Measurements from ENCODE around the gene POTEJ. TPM values are rescaled to one million over a fixed set of nuclear protein-coding genes. Genes with fewer than 3 reads are reported as not detected.
"Not testable (repeated sequence)": the region's sequence is repeated elsewhere in the genome, so short reads cannot be mapped to it uniquely, and the experiment has no call there.

The POTEJ gene
- not detected for total RNA-seq
- long read RNA-seq, result 0 reads

DNA sequence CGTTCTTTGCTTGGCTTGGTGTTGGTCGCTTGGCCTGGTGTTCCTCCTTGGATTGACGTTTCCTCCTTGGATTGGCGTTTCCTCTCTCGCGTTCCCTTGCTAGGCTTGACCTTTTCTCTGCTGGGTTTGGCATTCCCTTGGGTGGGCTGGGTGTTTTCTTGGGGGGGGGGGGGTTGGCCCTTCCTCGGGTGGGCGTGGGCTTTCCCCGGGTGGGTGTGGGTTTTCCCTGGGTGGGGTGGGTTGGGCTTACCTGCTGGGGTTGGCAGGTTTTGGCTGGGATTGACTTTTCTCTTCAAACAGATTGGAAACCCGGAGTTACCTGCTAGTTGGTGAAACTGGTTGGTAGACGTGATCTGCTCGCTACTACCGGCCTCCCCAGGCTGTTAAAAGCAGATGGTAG, at the start of gene POTEJ:
Gene POTEJ, plus strand, starts transcription at position 301 of the 400 bp plus-strand sequence. Its CDS starts 93 bp downstream, at position 394.
- H3K9me3 ChIP-seq; H3K36me3 ChIP-seq; intact Hi-C loops (cut with DNase I); H3K4me1 ChIP-seq; H3K27me3 ChIP-seq (ENCODE audit: low read depth); DNase-seq; ATAC-seq; H3K27ac ChIP-seq; H3K4me3 ChIP-seq: not testable (repeated sequence)

DNA sequence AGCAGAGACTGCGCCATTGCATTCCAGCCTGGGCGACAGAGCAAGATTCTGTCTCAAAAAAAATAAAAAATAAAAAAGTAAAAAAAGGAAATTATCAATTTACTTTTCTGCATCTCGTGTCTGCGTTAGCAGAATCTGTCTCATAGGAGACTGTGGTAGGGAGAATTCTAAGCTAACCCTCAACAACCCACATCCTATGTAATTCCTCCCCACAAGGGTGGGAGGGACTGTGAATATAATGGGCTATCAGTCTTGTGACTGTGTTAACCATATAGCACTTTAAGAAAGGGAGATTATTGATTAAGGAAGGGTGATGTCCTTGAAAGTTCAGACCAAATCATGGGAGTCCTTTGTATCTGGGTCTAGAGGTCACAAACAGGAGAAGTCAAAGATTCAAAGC, 45.1 kb upstream of the POTEJ start:
- H3K4me1 ChIP-seq; H3K27me3 ChIP-seq (ENCODE audit: low read depth); DNase-seq; H3K36me3 ChIP-seq; H3K9me3 ChIP-seq; ATAC-seq; H3K27ac ChIP-seq; intact Hi-C loops (cut with DNase I); H3K4me3 ChIP-seq: not testable (repeated sequence)

DNA sequence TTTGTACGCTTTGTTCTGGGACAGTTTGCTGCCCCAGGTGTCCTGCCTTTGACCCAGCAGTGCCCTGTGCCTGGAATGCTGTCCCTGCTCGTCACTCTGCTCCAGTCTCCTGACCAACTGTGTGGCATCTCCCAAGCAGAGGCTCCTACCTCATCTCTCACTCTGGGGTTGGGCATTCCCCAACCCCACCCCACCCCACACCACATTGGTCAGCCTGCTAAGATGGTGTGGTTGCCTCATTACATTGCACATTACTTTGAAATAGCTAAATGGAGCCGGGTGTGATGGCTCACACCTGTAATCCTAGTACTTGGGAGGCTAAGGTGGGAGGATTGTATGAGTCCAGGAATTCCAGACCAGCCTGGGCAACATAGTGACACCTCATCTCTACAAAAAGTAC, 39.3 kb upstream of the POTEJ start:
- H3K36me3 ChIP-seq; H3K27ac ChIP-seq; ATAC-seq; H3K27me3 ChIP-seq (ENCODE audit: low read depth); DNase-seq; H3K4me1 ChIP-seq; intact Hi-C loops (cut with DNase I); H3K4me3 ChIP-seq; H3K9me3 ChIP-seq: not testable (repeated sequence)

DNA sequence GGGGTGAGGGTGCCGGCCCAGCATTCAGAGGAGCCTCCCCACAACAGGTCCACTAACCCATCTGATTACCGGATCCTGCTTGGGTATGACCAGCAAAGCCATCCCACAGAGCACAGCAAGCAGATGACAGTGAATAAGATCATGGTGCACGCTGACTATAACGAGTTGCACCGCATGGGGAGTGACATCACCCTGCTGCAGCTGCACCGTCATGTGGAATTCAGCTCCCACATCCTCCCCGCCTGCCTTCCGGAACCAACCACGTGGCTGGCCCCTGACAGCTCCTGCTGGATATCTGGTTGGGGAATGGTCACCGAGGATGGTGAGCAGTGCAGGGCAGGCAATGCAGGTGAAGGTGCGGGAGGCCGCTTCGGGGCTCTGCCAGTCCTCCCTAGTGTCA, 37.0 kb upstream of the POTEJ start:
- H3K4me3 ChIP-seq; ATAC-seq; H3K36me3 ChIP-seq; H3K9me3 ChIP-seq; H3K4me1 ChIP-seq; H3K27me3 ChIP-seq (ENCODE audit: low read depth); H3K27ac ChIP-seq; DNase-seq; intact Hi-C loops (cut with DNase I): not testable (repeated sequence)

DNA sequence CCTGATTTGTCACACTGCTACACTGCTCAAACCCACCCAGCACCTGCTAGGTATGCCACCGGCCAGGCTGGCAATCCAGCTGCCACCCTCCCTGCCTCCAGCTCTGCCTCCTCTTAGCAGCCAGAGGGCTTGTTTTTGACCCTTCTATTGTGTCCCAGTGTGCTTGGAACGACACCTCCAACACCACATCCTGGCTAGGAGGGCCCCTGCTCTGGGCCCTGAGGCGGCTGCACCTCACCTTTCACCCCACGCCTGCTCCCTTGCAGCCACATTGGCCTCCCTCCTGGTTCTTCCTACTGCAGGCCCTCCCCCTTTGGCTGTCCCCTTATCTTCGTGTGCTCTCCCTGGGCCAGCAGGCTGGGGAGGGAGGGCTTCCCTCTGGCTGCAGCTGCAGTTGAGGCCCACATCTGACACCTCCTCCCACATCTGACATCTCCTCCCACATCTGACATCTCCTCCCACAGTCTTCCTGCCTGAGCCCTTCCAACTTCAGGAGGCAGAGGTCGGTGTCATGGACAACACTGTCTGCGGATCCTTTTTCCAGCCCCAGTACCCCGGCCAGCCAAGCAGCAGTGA, 34.9 kb upstream of the POTEJ start:
- H3K4me3 ChIP-seq; H3K36me3 ChIP-seq; H3K9me3 ChIP-seq; H3K27ac ChIP-seq; H3K4me1 ChIP-seq; intact Hi-C loops (cut with DNase I); DNase-seq; H3K27me3 ChIP-seq (ENCODE audit: low read depth): not testable (repeated sequence)
- ATAC-seq, result peak in 1 of 2 donors; percentile 6

- H3K27ac ChIP-seq; H3K36me3 ChIP-seq; DNase-seq; H3K9me3 ChIP-seq; intact Hi-C loops (cut with DNase I); H3K27me3 ChIP-seq (ENCODE audit: low read depth); H3K4me1 ChIP-seq; H3K4me3 ChIP-seq; ATAC-seq: not testable (repeated sequence)
Observed at GRCh38 chr2:130577559-130577958, 33.7 kb upstream of the POTEJ start.

GRCh38 chr2:130579121-130579520, 32.1 kb upstream of the POTEJ start:
- H3K27me3 ChIP-seq (ENCODE audit: low read depth); H3K27ac ChIP-seq; H3K4me3 ChIP-seq; DNase-seq; ATAC-seq; H3K4me1 ChIP-seq; H3K9me3 ChIP-seq; H3K36me3 ChIP-seq; intact Hi-C loops (cut with DNase I): not testable (repeated sequence)

- H3K27me3 ChIP-seq (ENCODE audit: low read depth); H3K27ac ChIP-seq; ATAC-seq; DNase-seq; H3K36me3 ChIP-seq; H3K9me3 ChIP-seq; H3K4me1 ChIP-seq; H3K4me3 ChIP-seq; intact Hi-C loops (cut with DNase I): not testable (repeated sequence)
Observed at GRCh38 chr2:130581491-130581890, 29.7 kb upstream of the POTEJ start.

GRCh38 chr2:130582970-130583369, 28.3 kb upstream of the POTEJ start:
- H3K4me3 ChIP-seq; H3K9me3 ChIP-seq; intact Hi-C loops (cut with DNase I); DNase-seq; H3K36me3 ChIP-seq; H3K27me3 ChIP-seq (ENCODE audit: low read depth); ATAC-seq; H3K4me1 ChIP-seq; H3K27ac ChIP-seq: not testable (repeated sequence)

DNA sequence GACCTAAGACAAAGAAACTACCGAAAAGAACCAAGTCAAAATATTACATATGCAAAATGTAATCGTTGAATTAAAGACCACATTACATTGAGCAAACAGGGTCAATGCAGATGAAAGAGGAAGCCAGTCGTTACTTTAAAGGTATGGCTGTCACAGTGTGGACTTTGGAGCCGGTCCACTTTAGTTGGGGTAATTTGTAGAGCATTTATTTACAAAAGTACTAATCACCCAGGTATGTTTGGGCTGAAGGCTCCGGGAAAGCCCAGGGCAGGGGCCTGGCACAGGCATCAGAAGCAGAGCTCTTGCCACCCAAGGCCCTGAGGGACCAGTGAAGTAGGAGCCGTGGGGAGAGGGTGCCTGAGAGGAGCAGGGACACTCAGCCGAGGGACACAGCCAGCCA, 27.7 kb upstream of the POTEJ start:
- ATAC-seq; DNase-seq; H3K27ac ChIP-seq; H3K4me3 ChIP-seq; H3K9me3 ChIP-seq; H3K4me1 ChIP-seq; H3K27me3 ChIP-seq (ENCODE audit: low read depth); H3K36me3 ChIP-seq; intact Hi-C loops (cut with DNase I): not testable (repeated sequence)

DNA sequence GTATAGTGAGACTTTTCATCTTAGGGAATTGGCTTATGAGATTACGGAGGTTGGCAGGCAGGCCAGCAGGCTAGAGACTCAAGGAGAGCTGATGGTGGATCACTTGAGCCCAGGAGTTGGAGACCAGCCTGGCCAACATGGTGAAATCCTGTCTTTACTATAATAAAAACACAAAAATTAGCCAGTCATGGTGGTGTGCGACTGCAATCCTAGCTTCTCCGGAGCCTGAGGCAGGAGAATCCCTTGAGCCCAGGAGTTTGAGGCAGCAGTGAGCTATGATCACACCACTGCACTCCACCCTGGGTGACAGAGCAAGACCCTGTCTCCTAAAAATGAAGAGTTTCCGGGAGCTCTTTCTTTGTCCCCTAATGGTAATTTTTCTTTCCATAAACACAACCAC, 26.5 kb upstream of the POTEJ start:
- H3K4me1 ChIP-seq; H3K27ac ChIP-seq; H3K9me3 ChIP-seq; intact Hi-C loops (cut with DNase I); H3K36me3 ChIP-seq; H3K4me3 ChIP-seq; H3K27me3 ChIP-seq (ENCODE audit: low read depth); DNase-seq; ATAC-seq: not testable (repeated sequence)

GRCh38 chr2:130588688-130589458, 22.4 kb upstream of the POTEJ start:
- ATAC-seq; H3K36me3 ChIP-seq; DNase-seq; H3K27me3 ChIP-seq (ENCODE audit: low read depth); H3K4me1 ChIP-seq; H3K9me3 ChIP-seq; H3K27ac ChIP-seq; H3K4me3 ChIP-seq; intact Hi-C loops (cut with DNase I): not testable (repeated sequence)

DNA sequence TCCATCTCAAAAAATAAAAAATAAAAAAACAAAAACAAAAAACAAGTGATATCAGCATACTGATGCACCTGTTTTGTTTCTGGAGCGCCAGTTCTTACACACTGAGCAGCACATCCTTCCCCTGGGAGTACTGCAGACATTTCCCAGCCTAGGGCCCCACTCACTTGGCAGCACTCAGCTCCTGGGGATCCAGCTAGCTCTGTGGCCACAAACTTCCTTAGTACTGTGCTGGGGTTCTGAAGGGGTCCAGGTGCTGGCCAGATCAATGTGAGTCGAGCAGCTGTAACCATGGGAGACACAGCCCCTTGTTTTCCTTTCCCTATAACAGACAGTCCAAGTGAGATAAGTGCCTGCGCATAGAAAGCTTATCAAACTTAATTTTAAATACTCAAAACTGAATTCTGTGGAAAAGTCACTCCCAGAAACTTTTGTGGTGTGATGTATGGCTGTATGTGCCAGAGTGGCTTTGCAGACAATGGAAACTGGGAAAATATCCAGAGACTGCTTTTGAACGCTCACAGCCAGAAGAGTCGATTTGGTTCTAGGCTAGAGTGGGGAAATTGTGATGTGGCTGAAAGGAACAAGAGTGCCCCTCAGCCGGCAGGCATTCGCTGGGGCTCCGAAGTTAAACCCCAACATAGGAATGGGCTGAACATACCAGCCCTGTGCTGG, 20.9 kb upstream of the POTEJ start:
- H3K4me3 ChIP-seq; H3K36me3 ChIP-seq; H3K9me3 ChIP-seq; H3K4me1 ChIP-seq; DNase-seq; H3K27me3 ChIP-seq (ENCODE audit: low read depth); H3K27ac ChIP-seq; intact Hi-C loops (cut with DNase I): not testable (repeated sequence)
- peak in 1 of 2 donors; percentile 4 for ATAC-seq

GRCh38 chr2:130590842-130591359, 20.3 kb upstream of the POTEJ start:
- intact Hi-C loops (cut with DNase I); H3K27me3 ChIP-seq (ENCODE audit: low read depth); H3K27ac ChIP-seq; H3K9me3 ChIP-seq; H3K36me3 ChIP-seq; H3K4me1 ChIP-seq; H3K4me3 ChIP-seq; DNase-seq: not testable (repeated sequence)
- peak; percentile 11 to 19 for ATAC-seq
